GM21723 (cell line): ENCODE measurements around the gene C3orf52.
"Not testable (repeated sequence)": the region's sequence is repeated elsewhere in the genome, so short reads cannot be mapped to it uniquely, and the experiment has no call there.

Experiments
- ATAC-seq: cut with Tn5 transposase; IDR thresholded peaks from one replicate; pipeline ENCODE4 v1.9.1; 2021; ENCODE audit warnings: mild to moderate bottlenecking, moderate library complexity; ENCODE audit not compliant: unreplicated experiment

Gene C3orf52, protein sequence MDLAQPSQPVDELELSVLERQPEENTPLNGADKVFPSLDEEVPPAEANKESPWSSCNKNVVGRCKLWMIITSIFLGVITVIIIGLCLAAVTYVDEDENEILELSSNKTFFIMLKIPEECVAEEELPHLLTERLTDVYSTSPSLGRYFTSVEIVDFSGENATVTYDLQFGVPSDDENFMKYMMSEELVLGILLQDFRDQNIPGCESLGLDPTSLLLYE

DNA sequence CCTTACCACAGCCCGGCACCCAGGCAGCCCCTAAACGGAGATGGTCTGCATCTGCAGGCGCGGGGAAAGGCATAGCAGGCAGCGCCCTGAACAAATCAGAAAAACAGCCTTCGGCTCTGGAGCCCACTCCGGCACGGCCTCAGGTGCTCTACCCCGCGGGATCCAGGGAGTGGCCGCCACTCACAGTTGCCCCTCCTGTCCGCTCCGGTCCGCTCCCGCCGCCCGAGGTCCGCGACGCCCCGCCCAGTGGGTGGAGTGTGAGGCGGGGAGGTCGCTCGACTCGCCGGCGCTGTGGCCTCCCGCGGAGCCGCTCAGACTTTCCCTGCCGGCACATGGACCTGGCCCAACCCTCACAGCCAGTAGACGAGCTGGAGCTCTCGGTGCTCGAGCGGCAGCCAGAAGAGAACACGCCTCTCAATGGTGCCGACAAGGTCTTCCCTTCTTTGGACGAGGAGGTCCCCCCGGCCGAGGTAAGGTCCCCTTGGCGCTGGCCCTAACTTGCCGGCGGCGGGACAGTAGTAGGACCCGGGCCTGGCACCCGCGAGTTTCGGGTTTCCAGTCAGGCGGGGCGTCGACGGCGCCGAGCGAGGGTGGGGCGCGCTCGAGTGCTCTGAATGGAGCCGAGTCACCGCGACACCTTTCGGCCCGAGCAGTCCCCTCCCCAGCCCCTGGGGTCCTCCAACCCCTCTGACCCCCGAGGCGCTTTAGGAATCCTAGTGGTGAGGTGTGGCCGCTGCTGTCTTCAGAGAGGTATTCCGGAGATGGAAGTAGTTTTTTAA is at the start of gene C3orf52:
TSS of gene C3orf52 (plus strand) at position 314 of the 779 bp plus-strand sequence. CDS start at position 333, 19 bp downstream.
- peak; percentile 91 for ATAC-seq

DNA sequence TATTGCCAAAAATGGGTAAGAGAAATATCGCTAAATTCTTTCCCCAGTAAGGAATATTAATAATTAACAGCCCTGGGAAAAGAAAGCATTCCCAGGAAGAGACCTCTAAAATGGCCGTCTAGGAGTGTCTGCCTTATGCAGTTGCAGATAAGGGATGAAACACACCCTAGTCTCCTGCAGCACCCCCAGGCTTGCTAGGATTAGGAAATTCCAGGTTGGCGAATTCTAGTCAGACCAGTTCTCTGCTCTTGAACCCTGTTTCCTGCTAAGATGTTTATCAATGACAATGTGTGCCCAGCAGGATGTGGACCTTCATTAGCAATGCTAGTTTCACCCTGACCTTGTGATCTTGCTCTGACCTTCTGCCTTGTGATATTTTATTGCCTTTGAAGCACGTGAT is 49.0 kb upstream of the C3orf52 start:
- not testable (repeated sequence) for ATAC-seq

DNA sequence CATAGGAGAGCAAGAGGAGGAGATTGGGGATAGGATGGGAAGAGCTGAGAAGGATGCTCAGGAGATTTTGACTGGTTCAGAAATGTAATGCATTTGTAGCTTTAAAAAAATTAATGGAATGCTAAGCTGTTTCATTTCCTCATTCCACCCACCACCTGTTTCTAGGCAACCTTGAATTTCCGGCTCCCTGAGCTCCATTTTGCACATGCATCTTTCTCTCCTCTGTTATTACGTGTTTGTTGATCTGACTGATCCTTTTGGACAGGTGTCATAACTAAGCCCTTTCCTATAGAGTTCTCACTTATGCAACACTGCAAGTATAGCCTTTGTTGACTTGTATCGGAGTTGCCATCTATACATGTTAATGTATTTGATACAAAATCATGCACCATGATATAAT is 47.3 kb upstream of the C3orf52 start:
- peak; percentile 54 for ATAC-seq

- no peak for ATAC-seq
These were observed 44.9 kb upstream of the C3orf52 start for GRCh38 chr3:112041321-112041720.

GRCh38 chr3:112042842-112043280 is 43.3 kb upstream of the C3orf52 start:
- no peak for ATAC-seq

DNA sequence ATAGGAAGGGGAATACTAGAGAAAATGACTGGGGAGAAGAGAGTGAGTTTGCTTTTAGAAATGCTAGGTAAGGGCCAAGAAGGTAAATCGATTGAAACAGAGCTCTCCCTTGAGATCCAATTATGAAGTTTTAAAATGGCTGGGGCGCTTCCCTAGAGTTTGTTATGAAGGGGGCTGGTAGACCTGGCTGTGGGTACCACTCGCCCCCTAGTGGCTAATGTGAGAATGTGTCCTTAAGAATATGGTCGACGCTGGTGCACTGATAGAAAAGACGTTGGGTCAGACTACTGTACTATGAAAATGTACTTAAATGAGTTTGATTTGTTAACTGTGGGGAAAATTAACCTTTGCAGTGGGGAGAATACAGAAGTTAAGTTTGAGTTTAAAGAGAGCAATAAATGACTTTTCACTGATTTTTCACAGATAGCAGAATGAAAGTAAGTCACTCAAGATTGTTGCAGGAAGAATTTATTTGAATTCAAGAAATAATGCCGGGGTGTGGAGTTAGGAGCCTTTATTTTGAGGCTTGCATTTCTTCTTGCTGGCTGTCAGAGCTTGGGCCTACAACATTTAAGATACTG is 42.5 kb upstream of the C3orf52 start:
- ATAC-seq: peak; percentile 96

GRCh38 chr3:112046599-112046998 is 39.6 kb upstream of the C3orf52 start:
- no peak for ATAC-seq

DNA sequence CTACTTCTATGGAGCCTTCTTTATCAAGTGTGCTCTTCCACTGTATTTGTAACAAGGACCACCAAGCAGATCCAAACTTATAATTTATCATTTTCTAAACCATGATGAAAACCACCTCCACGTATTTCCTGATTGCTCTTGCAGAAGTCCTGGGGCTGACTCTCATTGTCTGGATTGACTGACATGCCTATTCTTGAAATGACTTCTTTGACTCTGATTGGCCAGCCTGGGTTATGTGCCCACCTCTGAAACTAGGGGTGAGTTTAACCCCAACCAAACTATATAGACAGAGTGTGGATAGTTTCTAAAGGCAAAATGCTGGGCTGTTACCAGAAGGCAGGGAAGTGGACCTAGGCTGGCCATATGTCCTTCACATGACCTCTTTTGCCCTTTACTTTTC is 38.9 kb upstream of the C3orf52 start:
- ATAC-seq: no peak

GRCh38 chr3:112048911-112049310 is 37.3 kb upstream of the C3orf52 start:
- no peak for ATAC-seq

GRCh38 chr3:112053229-112053628 is 33.0 kb upstream of the C3orf52 start:
- ATAC-seq: no peak

DNA sequence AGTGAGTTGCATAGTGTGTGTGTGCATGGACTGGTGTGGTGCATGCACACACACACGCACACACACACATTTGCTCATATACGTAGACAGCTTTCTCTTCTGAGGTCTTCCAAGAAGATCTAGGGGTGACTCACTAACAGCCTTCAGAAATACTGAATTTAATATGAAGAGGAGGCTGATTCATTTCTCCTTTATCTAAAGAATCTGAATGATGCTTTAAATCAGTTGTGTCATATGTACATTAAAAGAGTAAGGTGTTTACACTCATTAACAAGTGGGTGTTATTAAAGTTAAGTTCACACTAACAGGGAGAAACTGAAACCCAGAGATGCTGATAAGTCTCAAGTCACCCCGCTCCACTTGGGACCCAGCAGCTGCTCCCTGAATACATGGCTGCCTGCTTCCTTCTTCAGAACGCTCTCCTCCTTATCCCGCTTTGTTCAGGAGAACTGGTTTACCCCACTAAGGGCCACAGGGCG is 29.7 kb upstream of the C3orf52 start:
- no peak for ATAC-seq

DNA sequence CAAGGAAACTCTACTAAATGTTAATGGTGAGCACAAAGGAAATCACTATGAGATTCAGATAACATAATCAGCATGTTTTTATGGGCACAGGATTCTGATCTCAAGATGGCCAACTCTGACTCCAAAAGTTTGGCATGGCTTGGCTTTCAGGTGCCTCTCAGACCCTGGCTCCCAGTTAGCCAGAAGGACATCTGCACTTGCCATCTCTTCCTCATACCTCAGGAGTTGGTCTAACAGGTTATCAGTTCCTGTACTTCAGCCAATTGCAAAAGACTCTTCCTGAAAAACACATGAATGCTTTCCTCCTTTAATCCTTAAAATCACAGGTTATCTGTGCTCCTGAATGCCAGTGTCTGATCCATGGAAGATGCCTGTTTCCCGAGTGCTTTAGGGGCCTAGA is 26.7 kb upstream of the C3orf52 start:
- no peak for ATAC-seq

DNA sequence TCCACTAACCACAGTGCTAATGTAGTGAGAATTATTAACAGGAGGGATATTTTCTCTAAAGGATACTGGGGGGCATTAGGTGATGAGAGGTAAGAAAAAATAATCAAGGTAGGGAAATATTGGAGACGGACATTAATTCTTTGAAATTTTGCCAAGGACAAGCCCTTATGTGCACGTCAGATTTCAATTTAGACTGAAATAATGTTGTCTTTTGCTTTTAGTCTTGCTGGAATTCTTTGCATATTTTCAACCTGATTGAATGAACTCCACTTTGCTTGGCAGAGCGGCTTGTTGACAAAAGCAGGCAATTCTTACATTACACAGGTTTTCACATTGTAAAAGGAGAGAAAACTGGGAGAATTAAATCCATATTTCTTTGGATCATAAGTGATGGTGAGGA is 25.0 kb upstream of the C3orf52 start:
- ATAC-seq: no peak

GRCh38 chr3:112072387-112073060 is 13.7 kb upstream of the C3orf52 start:
- ATAC-seq: not testable (repeated sequence)

- ATAC-seq: no peak
These were observed 12.2 kb upstream of the C3orf52 start for GRCh38 chr3:112074006-112074405.

- ATAC-seq: peak; percentile 93
These were observed 11.3 kb upstream of the C3orf52 start for GRCh38 chr3:112074616-112075497.

DNA sequence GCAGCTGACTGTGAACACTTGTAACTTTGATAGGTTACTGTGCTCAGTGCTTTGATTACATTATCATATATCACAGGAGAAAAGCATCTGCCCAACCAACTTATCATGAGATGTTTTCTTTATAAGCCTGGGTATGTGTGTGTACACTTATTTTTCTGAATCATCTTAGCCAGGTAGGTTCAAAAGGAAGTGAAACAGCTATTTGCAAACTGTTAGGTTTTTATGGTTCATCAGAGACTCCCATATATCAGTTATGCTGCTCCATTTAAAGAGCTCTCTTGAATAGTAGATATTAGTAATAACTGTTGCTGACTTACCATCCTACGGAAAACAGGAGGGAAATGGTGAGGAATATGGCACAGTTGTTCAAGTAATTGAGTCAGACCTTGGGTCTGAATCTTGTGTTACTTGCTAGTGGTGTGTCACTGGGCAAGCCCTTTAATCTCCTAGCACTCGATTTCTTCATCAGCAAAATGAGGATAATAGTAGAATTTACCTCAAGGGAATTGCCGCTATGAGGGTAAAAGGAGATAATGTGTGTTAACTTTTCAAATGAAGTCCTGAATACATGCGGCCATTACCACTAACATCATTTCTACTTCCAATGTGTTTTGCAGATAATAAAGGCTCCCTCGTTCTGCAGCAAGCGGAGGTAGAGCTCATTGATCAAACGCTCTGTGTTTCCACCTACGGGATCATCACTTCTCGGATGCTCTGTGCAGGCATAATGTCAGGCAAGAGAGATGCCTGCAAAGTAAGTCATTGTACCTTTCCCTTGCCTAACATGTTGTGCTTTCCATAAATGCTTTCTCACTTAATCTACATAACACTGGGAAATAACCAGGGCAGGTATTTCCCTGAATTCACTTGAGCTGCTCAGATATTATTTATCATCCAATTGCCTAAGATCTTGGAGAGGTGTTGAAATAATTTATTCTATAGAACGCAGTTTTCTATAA is 7.8 kb upstream of the C3orf52 start:
- ATAC-seq: peak; percentile 45

DNA sequence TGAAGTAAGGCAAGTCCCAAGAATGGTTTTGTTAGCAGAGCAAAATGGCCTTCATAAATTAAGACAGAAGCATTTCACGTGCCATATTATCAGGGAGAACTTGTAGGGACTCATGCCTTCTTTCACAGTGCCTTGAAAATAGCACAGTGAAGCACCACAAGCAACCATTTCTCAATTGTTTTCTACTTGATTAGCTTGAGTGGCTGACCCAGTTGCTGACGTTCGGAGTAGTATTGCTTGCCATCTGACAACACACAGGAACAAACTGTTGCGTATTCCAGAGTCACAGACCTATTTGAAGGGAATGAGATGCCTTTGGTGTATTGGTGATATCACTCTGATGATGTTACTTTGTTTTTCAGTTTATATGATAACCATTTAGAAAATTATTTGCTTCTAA is 3.0 kb upstream of the C3orf52 start:
- ATAC-seq: no peak
